Measurements from ENCODE around the gene SELENOV.
A peak's percentile ranks its signal among the peaks of the same experiment; 100 is the strongest.

The SELENOV gene

GRCh38 chr19:39497701-39497995, 17.3 kb upstream of the SELENOV start:
- no peak for TF ChIP-seq POLR2AphosphoS5 (IDR thresholded peaks at IDR 0.05; ENCODE audit: low read depth, low read length)
- TF ChIP-seq TAF1 (IDR thresholded peaks at IDR 0.05; ENCODE audit: borderline replicate concordance, low read depth, low read length), result no peak
- TF ChIP-seq POLR2A (IDR thresholded peaks at IDR 0.05; ENCODE audit: low read depth, low read length), result no peak
- no peak for FAIRE-seq
- DNase-seq (ENCODE audit: insufficient read length), result no peak

- FAIRE-seq (peak; percentile 46), DNase-seq (ENCODE audit: insufficient read length) (no peak)
- TF ChIP-seq TAF1 (IDR thresholded peaks at IDR 0.05; ENCODE audit: borderline replicate concordance, low read depth, low read length) (no peak), POLR2AphosphoS5 (IDR thresholded peaks at IDR 0.05; ENCODE audit: low read depth, low read length) (no peak), POLR2A (IDR thresholded peaks at IDR 0.05; ENCODE audit: low read depth, low read length) (no peak)
These were observed 16.7 kb upstream of the SELENOV start for GRCh38 chr19:39497996-39498797.

GRCh38 chr19:39498798-39499642, 15.9 kb upstream of the SELENOV start, which contains the start of gene DLL3:
Gene DLL3, plus strand, starts transcription at chr19:39498947. Its CDS starts 28 bp downstream, at chr19:39498975.
- TF ChIP-seq TAF1 (IDR thresholded peaks at IDR 0.05; ENCODE audit: borderline replicate concordance, low read depth, low read length) (no peak), POLR2AphosphoS5 (IDR thresholded peaks at IDR 0.05; ENCODE audit: low read depth, low read length) (no peak), POLR2A (IDR thresholded peaks at IDR 0.05; ENCODE audit: low read depth, low read length) (no peak)
- DNase-seq (ENCODE audit: insufficient read length), result no peak
- FAIRE-seq, result no peak

- TF ChIP-seq TAF1 (IDR thresholded peaks at IDR 0.05; ENCODE audit: borderline replicate concordance, low read depth, low read length), result no peak
- DNase-seq (ENCODE audit: insufficient read length), result no peak
- no peak for FAIRE-seq
These were observed 15.0 kb upstream of the SELENOV start for GRCh38 chr19:39499932-39500331.

- FAIRE-seq, result no peak
- no peak for DNase-seq (ENCODE audit: insufficient read length)
- TF ChIP-seq POLR2A (IDR thresholded peaks at IDR 0.05; ENCODE audit: low read depth, low read length), result no peak
- no peak for TF ChIP-seq POLR2AphosphoS5 (IDR thresholded peaks at IDR 0.05; ENCODE audit: low read depth, low read length)
- no peak for TF ChIP-seq TAF1 (IDR thresholded peaks at IDR 0.05; ENCODE audit: borderline replicate concordance, low read depth, low read length)
These were observed 14.4 kb upstream of the SELENOV start for GRCh38 chr19:39500543-39500942.

GRCh38 chr19:39501340-39501739, 13.6 kb upstream of the SELENOV start:
- DNase-seq (ENCODE audit: insufficient read length), result no peak
- no peak for FAIRE-seq

GRCh38 chr19:39502640-39503417, 12.1 kb upstream of the SELENOV start:
- TF ChIP-seq TAF1 (IDR thresholded peaks at IDR 0.05; ENCODE audit: borderline replicate concordance, low read depth, low read length) (no peak), POLR2AphosphoS5 (IDR thresholded peaks at IDR 0.05; ENCODE audit: low read depth, low read length) (no peak), POLR2A (IDR thresholded peaks at IDR 0.05; ENCODE audit: low read depth, low read length) (no peak)
- FAIRE-seq (peak; percentile 93), DNase-seq (ENCODE audit: insufficient read length) (peak; percentile 88)

More at GRCh38 chr19:39501340-39501739, 13.6 kb upstream of the SELENOV start:
- no peak for TF ChIP-seq POLR2A (IDR thresholded peaks at IDR 0.05; ENCODE audit: low read depth, low read length)
- no peak for TF ChIP-seq TAF1 (IDR thresholded peaks at IDR 0.05; ENCODE audit: borderline replicate concordance, low read depth, low read length)
- no peak for TF ChIP-seq POLR2AphosphoS5 (IDR thresholded peaks at IDR 0.05; ENCODE audit: low read depth, low read length)

GRCh38 chr19:39506598-39506943, 8.4 kb upstream of the SELENOV start:
- no peak for DNase-seq (ENCODE audit: insufficient read length)
- FAIRE-seq, result no peak
- TF ChIP-seq POLR2AphosphoS5 (IDR thresholded peaks at IDR 0.05; ENCODE audit: low read depth, low read length), result no peak
- no peak for TF ChIP-seq TAF1 (IDR thresholded peaks at IDR 0.05; ENCODE audit: borderline replicate concordance, low read depth, low read length)
- no peak for TF ChIP-seq POLR2A (IDR thresholded peaks at IDR 0.05; ENCODE audit: low read depth, low read length)

GRCh38 chr19:39506944-39507714, 7.8 kb upstream of the SELENOV start:
- TF ChIP-seq POLR2AphosphoS5 (IDR thresholded peaks at IDR 0.05; ENCODE audit: low read depth, low read length) (no peak), TAF1 (IDR thresholded peaks at IDR 0.05; ENCODE audit: borderline replicate concordance, low read depth, low read length) (no peak), POLR2A (IDR thresholded peaks at IDR 0.05; ENCODE audit: low read depth, low read length) (no peak; the same call in 1 of the 2 replicates)
- DNase-seq (ENCODE audit: insufficient read length) (peak; percentile 86), FAIRE-seq (peak; percentile 88)

- DNase-seq (ENCODE audit: insufficient read length) (no peak), FAIRE-seq (no peak)
- TF ChIP-seq TAF1 (IDR thresholded peaks at IDR 0.05; ENCODE audit: borderline replicate concordance, low read depth, low read length) (no peak), POLR2A (IDR thresholded peaks at IDR 0.05; ENCODE audit: low read depth, low read length) (no peak), POLR2AphosphoS5 (IDR thresholded peaks at IDR 0.05; ENCODE audit: low read depth, low read length) (no peak)
These were observed 7.1 kb upstream of the SELENOV start for GRCh38 chr19:39507715-39508364.

All from GM12892 (cell line).